Fibroblast of skin of right biceps (primary cell): ENCODE data around the gene TBC1D2.

ENCODE experiments used
- DNase-seq: peaks from one replicate; pipeline ENCODE4 v3.0.0-alpha.2; 2013

The TBC1D2 gene

GRCh38 chr9:98157372-98157771 lies 98.1 kb downstream of the TBC1D2 start:
- no peak for DNase-seq

GRCh38 chr9:98154678-98155077 lies 100.8 kb downstream of the TBC1D2 start:
- DNase-seq = no peak

- peak; percentile 3 for DNase-seq
These were observed 102.9 kb downstream of the TBC1D2 start for GRCh38 chr9:98152526-98152925.

GRCh38 chr9:98150721-98151120 lies 104.7 kb downstream of the TBC1D2 start:
- DNase-seq = no peak

- DNase-seq = no peak
These were observed 105.3 kb downstream of the TBC1D2 start for GRCh38 chr9:98150164-98150563.

GRCh38 chr9:98149422-98149821 lies 106.0 kb downstream of the TBC1D2 start:
- no peak for DNase-seq
